Measurements from ENCODE around the gene POU2F3.

The POU2F3 gene

DNA sequence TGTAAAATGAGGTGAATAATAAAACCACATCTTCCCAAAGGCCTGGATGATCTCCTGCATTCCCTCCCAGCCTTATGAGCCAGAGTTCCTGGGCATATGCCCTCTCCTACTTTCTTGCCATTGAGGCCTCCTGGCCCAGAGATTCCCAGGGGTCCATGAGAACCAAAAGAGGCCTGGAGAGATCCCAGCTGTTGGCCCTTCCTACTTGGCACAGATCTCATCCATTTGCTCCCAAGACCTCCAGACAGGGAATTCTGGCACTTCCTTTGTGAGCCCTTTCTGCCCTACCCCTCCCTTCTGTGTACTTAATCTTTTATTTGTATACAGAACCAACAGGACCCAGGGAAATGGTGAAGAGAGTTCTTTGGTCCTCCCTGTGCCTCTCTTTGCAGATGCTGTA, 21.4 kb downstream of the POU2F3 start:
- TF ChIP-seq, protein P1, sequence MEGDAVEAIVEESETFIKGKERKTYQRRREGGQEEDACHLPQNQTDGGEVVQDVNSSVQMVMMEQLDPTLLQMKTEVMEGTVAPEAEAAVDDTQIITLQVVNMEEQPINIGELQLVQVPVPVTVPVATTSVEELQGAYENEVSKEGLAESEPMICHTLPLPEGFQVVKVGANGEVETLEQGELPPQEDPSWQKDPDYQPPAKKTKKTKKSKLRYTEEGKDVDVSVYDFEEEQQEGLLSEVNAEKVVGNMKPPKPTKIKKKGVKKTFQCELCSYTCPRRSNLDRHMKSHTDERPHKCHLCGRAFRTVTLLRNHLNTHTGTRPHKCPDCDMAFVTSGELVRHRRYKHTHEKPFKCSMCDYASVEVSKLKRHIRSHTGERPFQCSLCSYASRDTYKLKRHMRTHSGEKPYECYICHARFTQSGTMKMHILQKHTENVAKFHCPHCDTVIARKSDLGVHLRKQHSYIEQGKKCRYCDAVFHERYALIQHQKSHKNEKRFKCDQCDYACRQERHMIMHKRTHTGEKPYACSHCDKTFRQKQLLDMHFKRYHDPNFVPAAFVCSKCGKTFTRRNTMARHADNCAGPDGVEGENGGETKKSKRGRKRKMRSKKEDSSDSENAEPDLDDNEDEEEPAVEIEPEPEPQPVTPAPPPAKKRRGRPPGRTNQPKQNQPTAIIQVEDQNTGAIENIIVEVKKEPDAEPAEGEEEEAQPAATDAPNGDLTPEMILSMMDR (IDR thresholded peaks at IDR 0.05; ENCODE audit: control insufficient read depth, insufficient read depth, low read depth, low read length, missing control alignments) = no peak
- no peak overlapping the region for H3K4me3 ChIP-seq (ENCODE audit: control insufficient read depth, low read depth, low read length)
- no peak for DNase-seq (ENCODE audit: low read depth)

DNA sequence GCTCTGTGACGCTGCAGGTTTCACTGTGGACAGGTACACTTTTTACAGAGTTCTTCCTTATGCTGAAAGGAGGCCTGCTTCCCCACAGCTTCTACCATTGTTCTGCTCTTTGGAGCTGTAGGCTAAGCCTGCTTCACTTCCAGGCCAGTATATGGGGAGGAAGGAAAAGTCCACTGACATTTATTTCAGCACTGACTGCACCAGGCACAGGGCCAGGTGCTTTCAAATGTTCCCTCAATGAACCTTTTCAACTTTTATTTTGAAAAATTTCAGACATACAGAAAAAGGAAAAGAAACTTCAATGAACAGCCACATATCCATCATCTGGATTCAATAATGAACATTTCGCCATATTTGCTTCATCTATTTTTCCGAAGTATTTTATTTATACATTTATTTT, 22.0 kb downstream of the POU2F3 start:
- TF ChIP-seq, protein P1 (IDR thresholded peaks at IDR 0.05; ENCODE audit: control insufficient read depth, insufficient read depth, low read depth, low read length, missing control alignments) = no peak
- DNase-seq (ENCODE audit: low read depth) = no peak
- H3K4me3 ChIP-seq (ENCODE audit: control insufficient read depth, low read depth, low read length) = no peak overlapping the region

DNA sequence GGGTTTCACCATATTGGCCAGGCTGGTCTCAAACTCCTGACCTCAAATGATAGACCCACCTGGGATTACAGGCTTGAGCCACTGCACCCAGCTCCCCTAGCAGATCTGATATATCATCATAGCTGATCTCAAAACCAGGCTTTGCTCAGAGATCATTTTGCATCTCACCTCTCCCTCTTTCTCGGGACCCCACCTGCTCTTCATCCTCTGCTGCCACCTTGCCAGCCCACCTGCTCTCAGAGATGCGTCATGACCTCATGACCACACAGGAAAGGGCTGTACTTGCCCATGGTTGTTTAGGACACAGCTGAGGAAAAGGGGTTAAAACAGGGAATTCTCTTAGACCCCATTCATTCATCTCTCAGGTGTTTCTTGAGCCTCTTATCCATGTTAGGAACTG, 27.4 kb downstream of the POU2F3 start:
- no peak for DNase-seq (ENCODE audit: low read depth)
- no peak overlapping the region for H3K4me3 ChIP-seq (ENCODE audit: control insufficient read depth, low read depth, low read length)
- TF ChIP-seq, protein P1 (IDR thresholded peaks at IDR 0.05; ENCODE audit: control insufficient read depth, insufficient read depth, low read depth, low read length, missing control alignments) = no peak

DNA sequence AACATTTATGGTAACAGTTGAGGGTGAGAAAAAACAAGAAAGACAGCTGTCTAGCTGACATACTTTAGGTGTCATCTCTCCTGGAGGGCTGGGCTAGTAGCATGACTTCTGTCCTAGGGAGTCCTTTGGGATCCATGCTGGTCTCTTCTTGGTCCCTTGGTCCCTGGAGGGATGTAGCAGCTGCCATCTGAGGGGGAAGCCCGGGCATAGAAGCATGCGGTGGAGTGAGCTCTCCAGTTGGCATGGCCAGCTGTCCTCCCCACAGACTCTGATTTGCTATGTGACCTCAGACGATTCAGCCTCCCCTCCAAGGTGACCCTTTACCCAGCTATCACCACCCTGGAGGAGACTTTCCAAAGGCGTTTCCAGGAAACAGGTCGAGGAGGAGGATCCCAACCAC, 28.7 kb downstream of the POU2F3 start:
- no peak overlapping the region for H3K4me3 ChIP-seq (ENCODE audit: control insufficient read depth, low read depth, low read length)
- TF ChIP-seq, protein P1 (IDR thresholded peaks at IDR 0.05; ENCODE audit: control insufficient read depth, insufficient read depth, low read depth, low read length, missing control alignments) = no peak
- no peak for DNase-seq (ENCODE audit: low read depth)

DNA sequence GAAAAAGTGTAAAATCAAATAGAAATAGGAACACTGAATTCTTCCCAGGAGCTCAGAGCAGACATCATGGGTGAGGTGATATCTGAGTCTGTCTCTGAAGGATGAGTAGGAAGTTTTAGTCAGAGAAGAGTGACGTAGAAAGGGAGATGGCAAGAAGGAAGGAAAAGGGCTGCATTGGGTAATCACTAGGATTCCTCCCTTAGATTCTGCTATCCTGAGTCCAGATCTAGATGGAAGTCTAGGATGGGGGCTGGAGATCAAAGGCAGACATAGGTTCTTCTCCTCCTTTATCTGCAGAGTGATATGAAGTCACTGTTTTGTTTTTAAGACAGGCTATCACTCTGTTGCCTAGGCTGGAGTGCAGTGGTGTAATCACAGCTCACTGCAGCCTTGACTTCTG, 30.4 kb downstream of the POU2F3 start:
- no peak overlapping the region for H3K4me3 ChIP-seq (ENCODE audit: control insufficient read depth, low read depth, low read length)
- DNase-seq (ENCODE audit: low read depth) = no peak
- TF ChIP-seq, protein P1 (IDR thresholded peaks at IDR 0.05; ENCODE audit: control insufficient read depth, insufficient read depth, low read depth, low read length, missing control alignments) = no peak

DNA sequence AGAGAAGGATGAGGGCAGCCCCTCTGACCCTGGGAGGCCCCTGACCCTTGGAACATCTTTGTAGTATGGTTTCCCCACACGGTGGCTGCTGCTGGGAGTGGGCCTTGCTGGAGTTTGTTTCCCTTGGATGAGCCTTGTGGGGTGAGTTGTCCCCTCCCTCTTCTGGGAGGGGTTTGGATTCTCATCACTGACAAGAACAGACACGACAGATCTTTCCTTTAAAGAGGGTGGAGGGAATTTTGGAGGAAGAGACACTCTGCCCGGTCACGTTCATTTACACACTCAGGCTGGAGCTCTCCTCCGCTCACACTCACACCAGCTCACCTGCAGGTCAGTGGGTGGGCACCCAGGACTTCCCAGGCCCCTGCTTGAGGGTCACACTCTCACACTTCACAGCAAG, 31.7 kb downstream of the POU2F3 start:
- no peak overlapping the region for H3K4me3 ChIP-seq (ENCODE audit: control insufficient read depth, low read depth, low read length)
- DNase-seq (ENCODE audit: low read depth) = no peak
- TF ChIP-seq, protein P1 (IDR thresholded peaks at IDR 0.05; ENCODE audit: control insufficient read depth, insufficient read depth, low read depth, low read length, missing control alignments) = no peak

DNA sequence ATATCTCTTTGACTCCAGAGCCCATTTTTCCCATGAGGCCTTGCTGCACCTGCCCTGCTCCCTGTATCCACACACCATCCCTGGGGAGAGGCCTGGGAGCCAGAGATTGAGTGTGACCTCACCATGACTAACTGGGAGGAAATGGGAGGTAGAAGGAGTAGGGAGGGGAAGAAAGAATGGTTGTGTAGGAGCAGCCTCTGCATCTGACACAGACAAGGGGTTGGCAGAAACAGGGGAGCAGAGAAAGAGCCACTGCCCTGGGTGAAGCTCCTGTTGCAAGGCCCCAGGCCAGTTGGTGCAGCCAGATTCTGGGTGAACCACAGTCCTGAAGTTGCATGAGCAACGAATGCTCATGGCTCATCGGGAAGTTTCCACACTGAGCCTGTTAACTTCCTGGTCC, 32.4 kb downstream of the POU2F3 start:
- TF ChIP-seq, protein P1 (IDR thresholded peaks at IDR 0.05; ENCODE audit: control insufficient read depth, insufficient read depth, low read depth, low read length, missing control alignments) = no peak
- DNase-seq (ENCODE audit: low read depth) = peak; percentile 7
- no peak overlapping the region for H3K4me3 ChIP-seq (ENCODE audit: control insufficient read depth, low read depth, low read length)

All from AG09309 (cell line).